ENCODE data around the gene PCDHB6.
"Not testable (repeated sequence)": the region's sequence is repeated elsewhere in the genome, so short reads cannot be mapped to it uniquely, and the experiment has no call there.

The PCDHB6 gene

DNA sequence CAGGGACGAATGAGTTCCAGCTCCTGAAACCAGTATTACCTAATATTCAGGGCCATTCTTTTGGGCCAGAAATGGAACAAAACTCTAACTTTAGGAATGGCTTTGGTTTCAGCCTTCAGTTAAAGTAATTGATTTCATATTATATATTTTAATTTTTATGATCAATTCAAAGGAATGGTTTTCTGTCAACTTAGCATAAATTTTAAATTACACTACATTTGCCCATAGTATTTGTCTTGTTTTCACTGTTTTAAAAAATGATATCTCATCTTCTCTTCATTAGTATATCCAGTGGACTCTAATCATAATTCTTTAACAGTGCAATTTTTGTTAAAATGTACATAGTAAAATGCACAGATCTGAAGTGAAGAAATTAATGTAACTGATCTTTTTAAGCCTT, 30.5 kb downstream of the PCDHB6 start:
- peaks cover 6% of the 10 kb centered on the region for H3K27me3 Mint-ChIP-seq
- H3K9me3 Mint-ChIP-seq, result peaks cover 1% of the 10 kb centered on the region
- no peaks in the 10 kb centered on the region for H3K4me1 Mint-ChIP-seq
- peaks cover 2% of the 10 kb centered on the region for H3K36me3 Mint-ChIP-seq
- no peak overlapping the region for H3K4me3 Mint-ChIP-seq
- DNase-seq (ENCODE audit: low spot score in 2 of 2) (no peak), ATAC-seq (ENCODE audit: low read depth) (no peak)
- no peak overlapping the region for H3K27ac Mint-ChIP-seq

DNA sequence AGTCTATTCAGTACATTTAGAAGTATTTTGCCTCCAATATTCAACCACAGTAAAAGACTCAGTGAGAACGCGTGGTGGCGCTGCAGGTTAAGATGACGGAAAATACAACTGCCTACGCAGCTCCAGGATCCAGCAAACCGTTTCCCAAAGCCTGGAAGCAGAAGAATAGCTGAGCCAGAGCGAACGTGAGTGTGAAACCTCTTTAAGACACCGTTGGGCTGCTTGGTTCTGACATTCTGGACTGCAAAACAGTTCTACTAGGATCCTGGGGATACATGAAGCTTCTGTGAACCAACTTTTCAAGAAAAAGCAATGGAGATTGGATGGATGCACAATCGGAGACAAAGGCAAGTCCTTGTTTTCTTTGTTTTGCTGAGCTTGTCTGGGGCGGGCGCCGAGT, 32.4 kb downstream of the PCDHB6 start, which contains the start of gene PCDHB16:
Gene PCDHB16 (plus strand): TSS at position 140 of the 400 bp plus-strand sequence. CDS start 173 bp downstream, at position 313.
- H3K4me3 Mint-ChIP-seq, result no peak within 1 kb of the TSS
- no peak for DNase-seq (ENCODE audit: low spot score in 2 of 2)
- no peak for ATAC-seq (ENCODE audit: low read depth)
- peaks cover 5% of the 10 kb centered on the region for H3K36me3 Mint-ChIP-seq
- peaks cover 10% of the 10 kb centered on the region for H3K27me3 Mint-ChIP-seq
- H3K27ac Mint-ChIP-seq, result no peak within 1 kb of the TSS
- H3K4me1 Mint-ChIP-seq, result peaks cover 4% of the 10 kb centered on the region
- peaks cover 4% of the 10 kb centered on the region for H3K9me3 Mint-ChIP-seq

DNA sequence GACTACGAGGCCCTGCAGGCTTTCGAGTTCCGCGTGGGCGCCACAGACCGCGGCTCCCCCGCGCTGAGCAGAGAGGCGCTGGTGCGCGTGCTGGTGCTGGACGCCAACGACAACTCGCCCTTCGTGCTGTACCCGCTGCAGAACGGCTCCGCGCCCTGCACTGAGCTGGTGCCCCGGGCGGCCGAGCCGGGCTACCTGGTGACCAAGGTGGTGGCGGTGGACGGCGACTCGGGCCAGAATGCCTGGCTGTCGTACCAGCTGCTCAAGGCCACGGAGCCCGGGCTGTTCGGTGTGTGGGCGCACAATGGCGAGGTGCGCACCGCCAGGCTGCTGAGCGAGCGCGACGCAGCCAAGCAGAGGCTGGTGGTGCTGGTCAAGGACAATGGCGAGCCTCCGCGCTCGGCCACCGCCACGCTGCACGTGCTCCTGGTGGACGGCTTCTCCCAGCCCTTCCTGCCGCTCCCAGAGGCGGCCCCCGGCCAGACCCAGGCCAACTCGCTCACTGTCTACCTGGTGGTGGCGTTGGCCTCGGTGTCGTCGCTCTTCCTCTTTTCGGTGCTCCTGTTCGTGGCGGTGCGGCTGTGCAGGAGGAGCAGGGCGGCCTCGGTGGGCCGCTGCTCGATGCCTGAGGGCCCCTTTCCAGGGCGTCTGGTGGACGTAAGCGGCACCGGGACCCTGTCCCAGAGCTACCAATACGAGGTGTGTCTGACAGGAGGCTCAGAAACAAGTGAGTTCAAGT, 34.4 kb downstream of the PCDHB6 start:
- H3K27me3 Mint-ChIP-seq, result peaks cover 12% of the 10 kb centered on the region

DNA sequence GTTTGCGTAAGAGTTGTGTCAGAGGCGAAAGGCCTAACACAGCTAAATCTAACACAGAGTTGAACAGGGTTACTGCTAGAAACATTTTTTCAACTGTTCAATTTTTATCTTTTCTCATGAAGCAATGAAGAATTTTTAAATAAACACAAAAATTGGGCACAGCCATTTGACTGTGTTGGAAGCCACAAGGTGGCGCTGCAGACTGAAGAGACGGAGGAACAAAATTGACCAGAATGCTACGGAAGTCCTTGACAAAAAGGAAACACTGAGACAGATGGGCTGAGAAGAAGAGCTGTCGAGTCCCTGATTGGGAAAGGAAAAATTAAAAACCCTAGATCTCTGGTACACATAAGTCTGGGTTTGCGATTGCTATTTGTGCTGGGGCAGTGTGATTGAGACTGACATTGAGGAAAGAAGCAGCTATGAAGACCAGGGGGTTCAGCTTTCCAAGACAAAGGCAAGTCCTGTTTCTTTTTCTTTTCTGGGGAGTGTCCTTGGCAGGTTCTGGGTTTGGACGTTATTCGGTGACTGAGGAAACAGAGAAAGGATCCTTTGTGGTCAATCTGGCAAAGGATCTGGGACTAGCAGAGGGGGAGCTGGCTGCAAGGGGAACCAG, 37.1 kb downstream of the PCDHB6 start, which contains the start of gene PCDHB9:
Gene PCDHB9 (plus strand): TSS at position 265 of the 616 bp plus-strand sequence. CDS start 158 bp downstream, at position 423.
- Mint-ChIP-seq H3K4me3 (peak within 1 kb of the TSS; percentile 71), H3K36me3 (peaks cover 6% of the 10 kb centered on the region), H3K4me1 (peaks cover 6% of the 10 kb centered on the region), H3K27ac (no peak within 1 kb of the TSS), H3K27me3 (peaks cover 12% of the 10 kb centered on the region), H3K9me3 (peaks cover 8% of the 10 kb centered on the region)
- DNase-seq (ENCODE audit: low spot score in 2 of 2) (no peak), ATAC-seq (ENCODE audit: low read depth) (no peak)

More for the DNA sequence above, 34.4 kb downstream of the PCDHB6 start:
- H3K9me3 Mint-ChIP-seq; ATAC-seq (ENCODE audit: low read depth); H3K4me3 Mint-ChIP-seq; H3K36me3 Mint-ChIP-seq; H3K27ac Mint-ChIP-seq; DNase-seq (ENCODE audit: low spot score in 2 of 2); H3K4me1 Mint-ChIP-seq: not testable (repeated sequence)

DNA sequence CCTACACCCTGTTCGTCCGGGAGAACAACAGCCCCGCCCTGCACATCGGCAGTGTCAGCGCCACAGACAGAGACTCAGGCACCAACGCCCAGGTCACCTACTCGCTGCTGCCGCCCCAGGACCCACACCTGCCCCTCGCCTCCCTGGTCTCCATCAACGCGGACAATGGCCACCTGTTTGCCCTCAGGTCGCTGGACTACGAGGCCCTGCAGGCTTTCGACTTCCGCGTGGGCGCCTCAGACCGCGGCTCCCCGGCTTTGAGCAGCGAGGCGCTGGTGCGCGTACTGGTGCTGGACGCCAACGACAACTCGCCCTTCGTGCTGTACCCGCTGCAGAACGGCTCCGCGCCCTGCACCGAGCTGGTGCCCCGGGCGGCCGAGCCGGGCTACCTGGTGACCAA, 38.8 kb downstream of the PCDHB6 start:
- not testable (repeated sequence) for H3K36me3 Mint-ChIP-seq; H3K4me1 Mint-ChIP-seq; DNase-seq (ENCODE audit: low spot score in 2 of 2); H3K4me3 Mint-ChIP-seq; H3K27ac Mint-ChIP-seq; ATAC-seq (ENCODE audit: low read depth)
- H3K9me3 Mint-ChIP-seq, result peaks cover 13% of the 10 kb centered on the region
- peaks cover 12% of the 10 kb centered on the region for H3K27me3 Mint-ChIP-seq

DNA sequence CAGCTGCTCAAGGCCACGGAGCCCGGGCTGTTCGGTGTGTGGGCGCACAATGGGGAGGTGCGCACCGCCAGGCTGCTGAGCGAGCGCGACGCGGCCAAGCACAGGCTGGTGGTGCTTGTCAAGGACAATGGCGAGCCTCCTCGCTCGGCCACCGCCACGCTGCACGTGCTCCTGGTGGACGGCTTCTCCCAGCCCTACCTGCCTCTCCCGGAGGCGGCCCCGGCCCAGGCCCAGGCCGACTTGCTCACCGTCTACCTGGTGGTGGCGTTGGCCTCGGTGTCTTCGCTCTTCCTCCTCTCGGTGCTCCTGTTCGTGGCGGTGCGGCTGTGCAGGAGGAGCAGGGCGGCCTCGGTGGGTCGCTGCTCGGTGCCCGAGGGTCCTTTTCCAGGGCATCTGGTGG, 39.3 kb downstream of the PCDHB6 start:
- H3K9me3 Mint-ChIP-seq, result peaks cover 13% of the 10 kb centered on the region
- H3K4me3 Mint-ChIP-seq; H3K27ac Mint-ChIP-seq; H3K4me1 Mint-ChIP-seq; H3K36me3 Mint-ChIP-seq; ATAC-seq (ENCODE audit: low read depth); DNase-seq (ENCODE audit: low spot score in 2 of 2): not testable (repeated sequence)
- peaks cover 12% of the 10 kb centered on the region for H3K27me3 Mint-ChIP-seq

DNA sequence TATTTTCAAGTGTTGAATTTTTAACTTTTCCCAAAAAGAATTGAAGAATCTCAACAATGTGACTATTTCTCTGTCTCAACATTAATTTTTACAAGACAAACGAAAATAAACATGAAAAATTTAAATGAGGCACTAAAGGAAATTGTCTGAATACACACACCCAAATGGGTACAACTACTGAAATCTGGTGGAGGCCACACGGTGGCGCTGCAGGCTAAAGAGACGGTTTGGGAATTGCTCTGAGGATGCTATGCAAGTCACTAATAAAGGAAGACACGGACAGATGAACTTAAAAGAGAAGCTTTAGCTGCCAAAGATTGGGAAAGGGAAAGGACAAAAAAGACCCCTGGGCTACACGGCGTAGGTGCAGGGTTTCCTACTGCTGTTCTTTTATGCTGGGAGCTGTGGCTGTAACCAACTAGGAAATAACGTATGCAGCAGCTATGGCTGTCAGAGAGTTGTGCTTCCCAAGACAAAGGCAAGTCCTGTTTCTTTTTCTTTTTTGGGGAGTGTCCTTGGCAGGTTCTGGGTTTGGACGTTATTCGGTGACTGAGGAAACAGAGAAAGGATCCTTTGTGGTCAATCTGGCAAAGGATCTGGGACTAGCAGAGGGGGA, 42.4 kb downstream of the PCDHB6 start, which contains the start of gene PCDHB10:
Gene PCDHB10 (plus strand): TSS at position 244 of the 616 bp plus-strand sequence. CDS start 200 bp downstream, at position 444.
- Mint-ChIP-seq H3K27me3 (peaks cover 8% of the 10 kb centered on the region), H3K27ac (no peak within 1 kb of the TSS), H3K36me3 (peaks cover 3% of the 10 kb centered on the region), H3K9me3 (peaks cover 11% of the 10 kb centered on the region), H3K4me1 (peaks cover 4% of the 10 kb centered on the region), H3K4me3 (no peak within 1 kb of the TSS)
- ATAC-seq (ENCODE audit: low read depth) (no peak), DNase-seq (ENCODE audit: low spot score in 2 of 2) (no peak)

DNA sequence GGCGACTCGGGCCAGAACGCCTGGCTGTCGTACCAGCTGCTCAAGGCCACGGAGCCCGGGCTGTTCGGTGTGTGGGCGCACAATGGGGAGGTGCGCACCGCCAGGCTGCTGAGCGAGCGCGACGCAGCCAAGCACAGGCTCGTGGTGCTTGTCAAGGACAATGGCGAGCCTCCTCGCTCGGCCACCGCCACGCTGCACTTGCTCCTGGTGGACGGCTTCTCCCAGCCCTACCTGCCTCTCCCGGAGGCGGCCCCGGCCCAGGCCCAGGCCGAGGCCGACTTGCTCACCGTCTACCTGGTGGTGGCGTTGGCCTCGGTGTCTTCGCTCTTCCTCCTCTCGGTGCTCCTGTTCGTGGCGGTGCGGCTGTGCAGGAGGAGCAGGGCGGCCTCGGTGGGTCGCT, 44.5 kb downstream of the PCDHB6 start:
- DNase-seq (ENCODE audit: low spot score in 2 of 2); H3K4me1 Mint-ChIP-seq; H3K36me3 Mint-ChIP-seq; ATAC-seq (ENCODE audit: low read depth); H3K27ac Mint-ChIP-seq; H3K4me3 Mint-ChIP-seq; H3K27me3 Mint-ChIP-seq: not testable (repeated sequence)
- peaks cover 15% of the 10 kb centered on the region for H3K9me3 Mint-ChIP-seq

DNA sequence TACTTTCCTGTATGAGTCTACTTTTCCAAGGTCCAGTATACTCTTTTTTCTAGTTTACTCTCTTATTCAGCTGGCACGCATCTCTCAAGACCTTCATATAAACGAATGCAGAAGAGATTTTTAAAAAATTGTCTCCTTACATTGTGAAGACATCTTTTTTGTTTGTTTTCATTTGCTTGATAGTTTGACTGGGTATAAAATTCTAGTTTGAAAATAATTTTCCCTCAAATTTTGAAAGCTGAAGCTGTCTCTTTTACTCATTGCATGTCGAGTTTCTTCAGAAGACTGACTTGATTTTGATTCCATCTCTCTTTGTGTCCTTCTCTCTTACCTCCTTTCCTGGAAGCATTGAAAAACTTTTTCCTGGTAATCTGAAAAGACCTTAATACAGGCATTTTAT, 46.5 kb downstream of the PCDHB6 start:
- ATAC-seq (ENCODE audit: low read depth) (no peak), DNase-seq (ENCODE audit: low spot score in 2 of 2) (no peak)
- Mint-ChIP-seq H3K4me3 (no peak overlapping the region), H3K36me3 (peaks cover 2% of the 10 kb centered on the region), H3K4me1 (peaks cover 2% of the 10 kb centered on the region), H3K9me3 (peaks cover 15% of the 10 kb centered on the region), H3K27ac (no peak overlapping the region), H3K27me3 (peaks cover 9% of the 10 kb centered on the region)

DNA sequence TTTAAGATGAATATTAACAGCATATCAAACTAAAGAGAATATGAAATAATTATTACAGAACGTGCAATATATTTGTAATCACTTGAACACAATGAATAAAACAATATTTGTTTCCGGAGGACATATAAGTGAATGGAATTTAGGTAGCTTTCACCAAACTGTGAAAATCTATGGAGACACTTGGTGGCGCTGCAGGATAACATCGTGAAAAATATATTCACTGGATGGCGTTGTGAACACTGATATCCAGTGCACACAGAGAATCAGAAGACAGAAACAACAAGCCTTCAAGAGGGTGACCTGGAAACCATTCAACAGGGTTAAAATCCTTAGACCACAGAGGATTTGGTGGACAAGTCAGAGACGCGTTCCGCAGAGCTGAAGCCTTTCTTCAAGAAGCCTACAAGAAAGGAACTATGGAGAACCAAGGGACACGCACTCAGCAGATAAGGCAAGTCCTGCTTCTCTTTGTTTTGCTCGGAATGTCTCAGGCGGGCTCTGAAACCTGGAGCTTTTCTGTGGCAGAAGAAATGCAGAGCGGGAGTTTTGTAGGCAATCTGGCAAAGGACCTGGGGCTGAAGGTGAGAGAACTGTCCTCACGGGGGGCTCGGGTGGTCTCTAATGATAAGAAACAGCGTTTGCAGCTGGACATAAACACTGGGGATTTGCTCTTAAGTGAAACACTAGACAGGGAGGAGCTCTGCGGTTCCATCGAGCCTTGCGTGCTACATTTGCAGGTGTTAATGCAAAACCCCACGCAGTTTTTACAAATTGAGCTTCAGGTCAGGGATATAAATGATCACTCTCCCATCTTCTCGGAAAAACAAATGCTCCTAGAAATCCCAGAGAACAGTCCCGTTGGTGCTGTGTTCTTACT, 49.7 kb downstream of the PCDHB6 start, which contains the start of gene PCDHB11:
Gene PCDHB11 (plus strand): TSS at position 269 of the 877 bp plus-strand sequence. CDS start 148 bp downstream, at position 417.
- peaks cover 10% of the 10 kb centered on the region for H3K9me3 Mint-ChIP-seq

DNA sequence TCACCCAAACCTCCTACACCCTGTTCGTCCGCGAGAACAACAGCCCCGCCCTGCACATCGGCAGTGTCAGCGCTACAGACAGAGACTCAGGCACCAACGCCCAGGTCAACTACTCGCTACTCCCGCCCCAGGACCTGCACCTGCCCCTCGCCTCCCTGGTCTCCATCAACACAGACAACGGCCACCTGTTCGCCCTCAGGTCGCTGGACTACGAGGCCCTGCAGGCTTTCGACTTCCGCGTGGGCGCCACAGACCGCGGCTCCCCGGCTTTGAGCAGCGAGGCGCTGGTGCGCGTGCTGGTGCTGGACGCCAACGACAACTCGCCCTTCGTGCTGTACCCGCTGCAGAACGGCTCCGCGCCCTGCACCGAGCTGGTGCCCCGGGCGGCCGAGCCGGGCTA, 51.3 kb downstream of the PCDHB6 start:
- not testable (repeated sequence) for H3K4me1 Mint-ChIP-seq; H3K27ac Mint-ChIP-seq; DNase-seq (ENCODE audit: low spot score in 2 of 2); ATAC-seq (ENCODE audit: low read depth); H3K36me3 Mint-ChIP-seq; H3K4me3 Mint-ChIP-seq; H3K27me3 Mint-ChIP-seq
- H3K9me3 Mint-ChIP-seq, result peaks cover 10% of the 10 kb centered on the region

More for the DNA sequence above, 49.7 kb downstream of the PCDHB6 start, which contains the start of gene PCDHB11:
- ATAC-seq (ENCODE audit: low read depth) (no peak), DNase-seq (ENCODE audit: low spot score in 2 of 2) (no peak)
- H3K4me3 Mint-ChIP-seq, result no peak within 1 kb of the TSS
- no peaks in the 10 kb centered on the region for H3K36me3 Mint-ChIP-seq
- H3K27me3 Mint-ChIP-seq, result peaks cover 5% of the 10 kb centered on the region
- H3K27ac Mint-ChIP-seq, result no peak within 1 kb of the TSS
- no peaks in the 10 kb centered on the region for H3K4me1 Mint-ChIP-seq

DNA sequence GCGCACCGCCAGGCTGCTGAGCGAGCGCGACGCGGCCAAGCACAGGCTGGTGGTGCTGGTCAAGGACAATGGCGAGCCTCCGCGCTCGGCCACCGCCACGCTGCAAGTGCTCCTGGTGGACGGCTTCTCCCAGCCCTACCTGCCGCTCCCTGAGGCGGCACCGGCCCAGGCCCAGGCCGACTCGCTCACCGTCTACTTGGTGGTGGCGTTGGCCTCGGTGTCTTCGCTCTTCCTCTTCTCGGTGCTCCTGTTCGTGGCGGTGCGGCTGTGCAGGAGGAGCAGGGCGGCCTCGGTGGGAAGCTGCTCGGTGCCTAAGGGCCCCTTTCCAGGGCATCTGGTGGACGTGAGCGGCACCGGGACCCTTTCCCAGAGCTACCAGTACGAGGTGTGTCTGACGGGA, 51.8 kb downstream of the PCDHB6 start:
- not testable (repeated sequence) for DNase-seq (ENCODE audit: low spot score in 2 of 2); ATAC-seq (ENCODE audit: low read depth)
- peaks cover 10% of the 10 kb centered on the region for H3K9me3 Mint-ChIP-seq

More for the DNA sequence above, 51.8 kb downstream of the PCDHB6 start:
- H3K4me1 Mint-ChIP-seq, H3K36me3 Mint-ChIP-seq, H3K4me3 Mint-ChIP-seq, H3K27ac Mint-ChIP-seq, H3K27me3 Mint-ChIP-seq: not testable (repeated sequence)

Measured in memory B cell (primary cell).